Measurements from ENCODE around the gene MYRF. TPM values are rescaled to one million over a fixed set of nuclear protein-coding genes. Genes with fewer than 3 reads are reported as not detected.

Gene MYRF
- total and polyA plus RNA-seq, 9 of the 15 experiments (the other 6 are each of a cell fraction or from before 2014, with no cell fraction given): 2.3 to 25.8 (median 7.1) TPM

GRCh38 chr11:61727401-61727811 is 25.0 kb upstream of the MYRF start (continued):
- TF ChIP-seq FOXO4 (CRISPR knock-in tag; IDR thresholded peaks at IDR 0.05): no peak

- Histone ChIP-seq H3K4me3 (no peak overlapping the region), H4K20me1 (replicated peaks; ENCODE audit: control insufficient read depth, insufficient read depth, low read length) (peaks cover 9% of the 10 kb centered on the region), H3K27me3 (ENCODE audit: control insufficient read depth in 2 of 2, insufficient read depth in 2 of 2, low read length in 2 of 2) (peaks cover 3 to 46% of the 10 kb centered on the region in 2 experiments; a peak in 4 of 5 replicates), H3K79me2 (ENCODE audit: control insufficient read depth, insufficient read depth, low read length) (no peaks in the 10 kb centered on the region), H3K4me2 (ENCODE audit: insufficient read depth, low read length) (no peak overlapping the region), H3K9me3 (replicated peaks; ENCODE audit: control insufficient read depth, insufficient read depth, low read depth, low read length) (no peaks in the 10 kb centered on the region), H3K27ac (ENCODE audit: extremely low read depth, low read depth, low read length) (no peak overlapping the region), H3K4me1 (replicated peaks in 1 of 2; ENCODE audit: control insufficient read depth in 2 of 2, insufficient read depth in 2 of 2, low read length in 2 of 2) (peaks cover 0 to 26% of the 10 kb centered on the region in 2 experiments; a peak in 2 of 5 replicates), H3K9me1 (ENCODE audit: control insufficient read depth, insufficient read depth, low read length) (no peaks in the 10 kb centered on the region), H3K36me3 (ENCODE audit: control insufficient read depth, insufficient read depth, low read length) (no peaks in the 10 kb centered on the region), H3K9ac (ENCODE audit: insufficient read depth in 1 of 2, low read depth in 2 of 2, low read length in 2 of 2) (peak overlapping the region in 1 of 2 experiments; percentile 52; a peak in 2 of 4 replicates), H2AFZ (ENCODE audit: low read depth, low read length) (no peak overlapping the region)
- ATAC-seq (peak; percentile 63), DNase-seq (ENCODE audit: extremely low read depth in 1 of 4, low spot score in 3 of 4) (no peak), FAIRE-seq (no peak)
- TF ChIP-seq CTCF (IDR thresholded peaks at IDR 0.05 in 2 of 3, conservative IDR thresholded peaks at IDR 0.05 in 1 of 3; ENCODE audit: insufficient read depth in 2 of 3, low read depth in 1 of 3, low read length in 3 of 3) (peak in 2 of 3 experiments; percentile 15 to 23; a peak in 1 of 6 replicates), ZBTB1 (CRISPR knock-in tag; IDR thresholded peaks at IDR 0.05; ENCODE audit: borderline replicate concordance, low read depth) (no peak)
- intact Hi-C loops (cut with micrococcal nuclease): no loop called here
- ChIA-PET CTCF (ENCODE audit: low intra/inter-chr PET ratio) (no interaction called here), POLR2A (interaction anchor here (1.0 kb wide), 1 partner anchor 19 kb away, joined by 3 read pairs; no protein-coding TSS in a partner anchor)
- no TSS peak for BruUV-seq (replicated peaks)
- 18% methylated on average over 30 of the region's 33 CpGs for WGBS (ENCODE audit: insufficient coverage, low coverage, missing lambda C conversion rate)
- in situ Hi-C loops (cut with MboI): no loop called here
Measured at GRCh38 chr11:61728066-61728939, 24.1 kb upstream of the MYRF start.

All from K562 (cell line).